ENCODE measurements around the gene METTL17.
"Not testable (repeated sequence)": the region's sequence is repeated elsewhere in the genome, so short reads cannot be mapped to it uniquely, and the experiment has no call there.

The METTL17 gene

GRCh38 chr14:21034707-21035106 is 44.9 kb downstream of the METTL17 start, which contains the start of gene RNASE13:
RNASE13 (minus strand) TSS chr14:21034807; CDS start chr14:21034288, 519 bp downstream.
- no peak for TF ChIP-seq CTCF (conservative IDR thresholded peaks at IDR 0.05; ENCODE audit: low read length)
- H3K4me3 ChIP-seq (ENCODE audit: low read length) = no peak within 1 kb of the TSS
- DNase-seq (ENCODE audit: low read depth) = no peak

GRCh38 chr14:21036751-21037150 is 47.0 kb downstream of the METTL17 start:
- TF ChIP-seq CTCF (conservative IDR thresholded peaks at IDR 0.05; ENCODE audit: low read length) = no peak
- H3K4me3 ChIP-seq (ENCODE audit: low read length) = no peak overlapping the region
- DNase-seq (ENCODE audit: low read depth) = no peak

- DNase-seq (ENCODE audit: low read depth) = no peak
- H3K4me3 ChIP-seq (ENCODE audit: low read length) = no peak overlapping the region
- no peak for TF ChIP-seq CTCF (conservative IDR thresholded peaks at IDR 0.05; ENCODE audit: low read length)
These were observed 47.4 kb downstream of the METTL17 start for GRCh38 chr14:21037156-21037555.

GRCh38 chr14:21038441-21039422 is 49.0 kb downstream of the METTL17 start:
- H3K4me3 ChIP-seq (ENCODE audit: low read length) = peak overlapping the region; percentile 15; the same call in 1 of the 2 replicates
- peak; percentile 89 for DNase-seq (ENCODE audit: low read depth)
- TF ChIP-seq CTCF (conservative IDR thresholded peaks at IDR 0.05; ENCODE audit: low read length) = no peak

- peak; percentile 80 for TF ChIP-seq CTCF (conservative IDR thresholded peaks at IDR 0.05; ENCODE audit: low read length)
- peak; percentile 74 for DNase-seq (ENCODE audit: low read depth)
- no peak overlapping the region for H3K4me3 ChIP-seq (ENCODE audit: low read length)
These were observed 50.0 kb downstream of the METTL17 start for GRCh38 chr14:21039585-21040369.

- no peak overlapping the region for H3K4me3 ChIP-seq (ENCODE audit: low read length)
- no peak for DNase-seq (ENCODE audit: low read depth)
- TF ChIP-seq CTCF (conservative IDR thresholded peaks at IDR 0.05; ENCODE audit: low read length) = no peak
These were observed 50.7 kb downstream of the METTL17 start for GRCh38 chr14:21040370-21040925.

- not testable (repeated sequence) for H3K4me3 ChIP-seq (ENCODE audit: low read length)
- DNase-seq (ENCODE audit: low read depth) = peak; percentile 57
These were observed 51.2 kb downstream of the METTL17 start for GRCh38 chr14:21040941-21041340.
